ENCODE results near the gene ZFP36L1. TPM values are rescaled to one million over a fixed set of nuclear protein-coding genes. Genes with fewer than 3 reads are reported as not detected.

Gene ZFP36L1
- total and polyA plus RNA-seq, 2 of the 13 experiments (the other 11 are each of a cell fraction or from before 2014, with no cell fraction given), result 7.4 to 10.2 TPM

DNA sequence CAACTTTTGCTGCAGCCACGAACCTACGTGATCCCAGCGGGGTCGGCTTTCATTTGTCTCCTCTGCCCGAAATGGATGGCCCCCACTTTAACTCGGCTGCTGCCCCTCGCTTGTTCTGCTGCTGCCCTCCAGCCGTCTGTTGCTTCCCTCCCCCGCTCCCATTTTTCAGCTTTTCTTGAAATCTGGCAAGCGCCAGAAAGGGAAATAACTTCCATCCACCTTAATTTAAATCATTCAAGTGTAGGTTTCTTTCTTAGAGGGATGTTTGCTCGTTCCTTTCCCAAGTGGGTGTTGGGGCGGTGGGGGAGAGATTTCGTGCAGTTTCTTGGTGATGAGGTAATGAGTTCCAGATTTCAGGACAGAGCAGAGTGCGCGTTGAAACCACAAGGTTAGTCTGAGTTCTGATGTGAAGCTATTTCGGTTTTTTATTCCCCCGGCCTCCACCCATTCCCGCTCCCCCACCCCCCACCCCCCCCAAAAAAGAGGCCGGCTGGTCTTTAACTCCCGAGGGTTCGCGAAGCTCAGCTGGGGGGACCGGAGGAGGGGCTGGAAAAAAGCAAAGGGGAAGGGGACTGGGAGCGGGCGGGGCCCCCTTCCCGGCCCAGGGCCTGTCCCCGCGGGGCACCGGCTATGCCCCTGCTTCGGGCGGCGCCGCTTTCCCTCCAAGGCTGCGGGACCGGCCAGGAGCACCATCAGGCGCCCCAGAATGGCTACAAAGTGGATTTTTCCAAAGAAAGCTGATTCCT lies 2.2 kb upstream of the ZFP36L1 start (continued):
- TF ChIP-seq, protein P1, sequence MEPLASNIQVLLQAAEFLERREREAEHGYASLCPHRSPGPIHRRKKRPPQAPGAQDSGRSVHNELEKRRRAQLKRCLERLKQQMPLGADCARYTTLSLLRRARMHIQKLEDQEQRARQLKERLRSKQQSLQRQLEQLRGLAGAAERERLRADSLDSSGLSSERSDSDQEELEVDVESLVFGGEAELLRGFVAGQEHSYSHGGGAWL (CRISPR knock-in tag; IDR thresholded peaks at IDR 0.05), result no peak
- TF ChIP-seq ZNF143 (CRISPR knock-in tag; IDR thresholded peaks at IDR 0.05), result no peak
- TF ChIP-seq, protein P2, sequence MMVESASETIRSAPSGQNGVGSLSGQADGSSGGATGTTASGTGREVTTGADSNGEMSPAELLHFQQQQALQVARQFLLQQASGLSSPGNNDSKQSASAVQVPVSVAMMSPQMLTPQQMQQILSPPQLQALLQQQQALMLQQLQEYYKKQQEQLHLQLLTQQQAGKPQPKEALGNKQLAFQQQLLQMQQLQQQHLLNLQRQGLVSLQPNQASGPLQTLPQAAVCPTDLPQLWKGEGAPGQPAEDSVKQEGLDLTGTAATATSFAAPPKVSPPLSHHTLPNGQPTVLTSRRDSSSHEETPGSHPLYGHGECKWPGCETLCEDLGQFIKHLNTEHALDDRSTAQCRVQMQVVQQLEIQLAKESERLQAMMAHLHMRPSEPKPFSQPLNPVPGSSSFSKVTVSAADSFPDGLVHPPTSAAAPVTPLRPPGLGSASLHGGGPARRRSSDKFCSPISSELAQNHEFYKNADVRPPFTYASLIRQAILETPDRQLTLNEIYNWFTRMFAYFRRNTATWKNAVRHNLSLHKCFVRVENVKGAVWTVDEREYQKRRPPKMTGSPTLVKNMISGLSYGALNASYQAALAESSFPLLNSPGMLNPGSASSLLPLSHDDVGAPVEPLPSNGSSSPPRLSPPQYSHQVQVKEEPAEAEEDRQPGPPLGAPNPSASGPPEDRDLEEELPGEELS (CRISPR knock-in tag; IDR thresholded peaks at IDR 0.05), result no peak
- no peak for TF ChIP-seq ZBTB7A (CRISPR knock-in tag; IDR thresholded peaks at IDR 0.05)
- TF ChIP-seq, protein P3, sequence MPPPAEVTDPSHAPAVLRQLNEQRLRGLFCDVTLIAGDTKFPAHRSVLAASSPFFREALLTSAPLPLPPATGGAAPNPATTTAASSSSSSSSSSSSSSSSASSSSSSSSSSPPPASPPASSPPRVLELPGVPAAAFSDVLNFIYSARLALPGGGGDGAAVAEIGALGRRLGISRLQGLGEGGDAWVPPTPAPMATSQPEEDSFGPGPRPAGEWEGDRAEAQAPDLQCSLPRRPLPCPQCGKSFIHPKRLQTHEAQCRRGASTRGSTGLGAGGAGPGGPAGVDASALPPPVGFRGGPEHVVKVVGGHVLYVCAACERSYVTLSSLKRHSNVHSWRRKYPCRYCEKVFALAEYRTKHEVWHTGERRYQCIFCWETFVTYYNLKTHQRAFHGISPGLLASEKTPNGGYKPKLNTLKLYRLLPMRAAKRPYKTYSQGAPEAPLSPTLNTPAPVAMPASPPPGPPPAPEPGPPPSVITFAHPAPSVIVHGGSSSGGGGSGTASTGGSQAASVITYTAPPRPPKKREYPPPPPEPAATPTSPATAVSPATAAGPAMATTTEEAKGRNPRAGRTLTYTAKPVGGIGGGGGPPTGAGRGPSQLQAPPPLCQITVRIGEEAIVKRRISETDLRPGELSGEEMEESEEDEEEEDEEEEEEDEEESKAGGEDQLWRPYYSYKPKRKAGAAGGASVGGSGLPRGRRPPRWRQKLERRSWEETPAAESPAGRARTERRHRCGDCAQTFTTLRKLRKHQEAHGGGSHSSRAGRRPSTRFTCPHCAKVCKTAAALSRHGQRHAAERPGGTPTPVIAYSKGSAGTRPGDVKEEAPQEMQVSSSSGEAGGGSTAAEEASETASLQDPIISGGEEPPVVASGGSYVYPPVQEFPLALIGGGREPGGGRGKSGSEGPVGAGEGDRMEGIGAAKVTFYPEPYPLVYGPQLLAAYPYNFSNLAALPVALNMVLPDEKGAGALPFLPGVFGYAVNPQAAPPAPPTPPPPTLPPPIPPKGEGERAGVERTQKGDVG (CRISPR knock-in tag; IDR thresholded peaks at IDR 0.05; ENCODE audit: borderline replicate concordance), result no peak
- TF ChIP-seq SAP130 (CRISPR knock-in tag; IDR thresholded peaks at IDR 0.05; ENCODE audit: low read depth), result no peak
- no peak for TF ChIP-seq MXI1 (IDR thresholded peaks at IDR 0.05; ENCODE audit: borderline replicate concordance, low read depth, low read length)
- TF ChIP-seq ZNF678 (CRISPR knock-in tag; IDR thresholded peaks at IDR 0.05), result no peak
- TF ChIP-seq, protein P4, sequence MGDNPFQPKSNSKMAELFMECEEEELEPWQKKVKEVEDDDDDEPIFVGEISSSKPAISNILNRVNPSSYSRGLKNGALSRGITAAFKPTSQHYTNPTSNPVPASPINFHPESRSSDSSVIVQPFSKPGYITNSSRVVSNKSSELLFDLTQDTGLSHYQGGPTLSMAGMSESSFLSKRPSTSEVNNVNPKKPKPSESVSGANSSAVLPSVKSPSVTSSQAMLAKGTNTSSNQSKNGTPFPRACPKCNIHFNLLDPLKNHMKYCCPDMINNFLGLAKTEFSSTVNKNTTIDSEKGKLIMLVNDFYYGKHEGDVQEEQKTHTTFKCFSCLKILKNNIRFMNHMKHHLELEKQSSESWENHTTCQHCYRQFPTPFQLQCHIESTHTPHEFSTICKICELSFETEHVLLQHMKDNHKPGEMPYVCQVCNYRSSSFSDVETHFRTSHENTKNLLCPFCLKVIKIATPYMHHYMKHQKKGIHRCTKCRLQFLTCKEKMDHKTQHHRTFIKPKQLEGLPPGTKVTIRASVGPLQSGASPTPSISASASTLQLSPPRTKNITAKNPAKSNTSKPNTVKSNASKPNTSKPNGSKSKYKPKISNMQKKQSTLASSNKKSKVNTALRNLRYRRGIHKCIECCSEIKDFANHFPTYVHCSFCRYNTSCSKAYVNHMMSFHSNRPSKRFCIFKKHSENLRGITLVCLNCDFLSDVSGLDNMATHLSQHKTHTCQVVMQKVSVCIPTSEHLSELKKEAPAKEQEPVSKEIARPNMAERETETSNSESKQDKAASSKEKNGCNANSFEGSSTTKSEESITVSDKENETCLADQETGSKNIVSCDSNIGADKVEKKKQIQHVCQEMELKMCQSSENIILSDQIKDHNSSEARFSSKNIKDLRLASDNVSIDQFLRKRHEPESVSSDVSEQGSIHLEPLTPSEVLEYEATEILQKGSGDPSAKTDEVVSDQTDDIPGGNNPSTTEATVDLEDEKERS (CRISPR knock-in tag; IDR thresholded peaks at IDR 0.05), result no peak
- TF ChIP-seq, protein P5, sequence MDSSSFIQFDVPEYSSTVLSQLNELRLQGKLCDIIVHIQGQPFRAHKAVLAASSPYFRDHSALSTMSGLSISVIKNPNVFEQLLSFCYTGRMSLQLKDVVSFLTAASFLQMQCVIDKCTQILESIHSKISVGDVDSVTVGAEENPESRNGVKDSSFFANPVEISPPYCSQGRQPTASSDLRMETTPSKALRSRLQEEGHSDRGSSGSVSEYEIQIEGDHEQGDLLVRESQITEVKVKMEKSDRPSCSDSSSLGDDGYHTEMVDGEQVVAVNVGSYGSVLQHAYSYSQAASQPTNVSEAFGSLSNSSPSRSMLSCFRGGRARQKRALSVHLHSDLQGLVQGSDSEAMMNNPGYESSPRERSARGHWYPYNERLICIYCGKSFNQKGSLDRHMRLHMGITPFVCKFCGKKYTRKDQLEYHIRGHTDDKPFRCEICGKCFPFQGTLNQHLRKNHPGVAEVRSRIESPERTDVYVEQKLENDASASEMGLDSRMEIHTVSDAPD (CRISPR knock-in tag; IDR thresholded peaks at IDR 0.05), result no peak
- TF ChIP-seq, protein P6, sequence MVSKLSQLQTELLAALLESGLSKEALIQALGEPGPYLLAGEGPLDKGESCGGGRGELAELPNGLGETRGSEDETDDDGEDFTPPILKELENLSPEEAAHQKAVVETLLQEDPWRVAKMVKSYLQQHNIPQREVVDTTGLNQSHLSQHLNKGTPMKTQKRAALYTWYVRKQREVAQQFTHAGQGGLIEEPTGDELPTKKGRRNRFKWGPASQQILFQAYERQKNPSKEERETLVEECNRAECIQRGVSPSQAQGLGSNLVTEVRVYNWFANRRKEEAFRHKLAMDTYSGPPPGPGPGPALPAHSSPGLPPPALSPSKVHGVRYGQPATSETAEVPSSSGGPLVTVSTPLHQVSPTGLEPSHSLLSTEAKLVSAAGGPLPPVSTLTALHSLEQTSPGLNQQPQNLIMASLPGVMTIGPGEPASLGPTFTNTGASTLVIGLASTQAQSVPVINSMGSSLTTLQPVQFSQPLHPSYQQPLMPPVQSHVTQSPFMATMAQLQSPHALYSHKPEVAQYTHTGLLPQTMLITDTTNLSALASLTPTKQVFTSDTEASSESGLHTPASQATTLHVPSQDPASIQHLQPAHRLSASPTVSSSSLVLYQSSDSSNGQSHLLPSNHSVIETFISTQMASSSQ (IDR thresholded peaks at IDR 0.05; ENCODE audit: low read depth), result no peak
- TF ChIP-seq, protein P6 (CRISPR knock-in tag; IDR thresholded peaks at IDR 0.05; ENCODE audit: borderline replicate concordance), result no peak
- 0 out of 2 replicates have a peak, but pooled peaks have one; percentile 0 for TF ChIP-seq TAF1 (CRISPR knock-in tag; IDR thresholded peaks at IDR 0.05)
- no peak for TF ChIP-seq WIZ (CRISPR knock-in tag; IDR thresholded peaks at IDR 0.05)

All from HepG2 (cell line).